ENCODE results near the gene LAMA3.
A peak's percentile ranks its signal among the peaks of the same experiment; 100 is the strongest.

The LAMA3 gene

GRCh38 chr18:23879126-23879525 lies 189.9 kb downstream of the LAMA3 start:
- DNase-seq (ENCODE audit: low spot score), result no peak

DNA sequence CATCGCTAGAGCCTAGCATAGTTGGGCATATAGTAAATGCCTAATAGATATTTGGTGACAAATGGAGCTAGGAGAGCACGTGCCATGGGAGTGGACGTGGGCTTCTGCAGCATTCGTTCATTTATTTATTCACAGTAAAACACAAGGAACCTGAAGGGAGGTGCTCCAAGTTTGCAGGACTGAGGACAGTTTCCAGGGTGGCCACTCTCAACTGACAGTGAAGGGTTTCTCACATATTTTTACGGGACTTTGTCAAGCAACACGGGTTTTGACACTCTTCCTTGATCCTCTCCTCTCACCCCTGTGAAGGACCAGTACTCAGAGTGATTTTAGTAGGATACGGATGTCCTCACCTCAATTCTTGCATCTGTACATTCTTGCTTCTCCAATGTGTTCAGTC lies 190.3 kb downstream of the LAMA3 start:
- no peak for DNase-seq (ENCODE audit: low spot score)

GRCh38 chr18:23879966-23880565 lies 190.8 kb downstream of the LAMA3 start:
- no peak for DNase-seq (ENCODE audit: low spot score)

DNA sequence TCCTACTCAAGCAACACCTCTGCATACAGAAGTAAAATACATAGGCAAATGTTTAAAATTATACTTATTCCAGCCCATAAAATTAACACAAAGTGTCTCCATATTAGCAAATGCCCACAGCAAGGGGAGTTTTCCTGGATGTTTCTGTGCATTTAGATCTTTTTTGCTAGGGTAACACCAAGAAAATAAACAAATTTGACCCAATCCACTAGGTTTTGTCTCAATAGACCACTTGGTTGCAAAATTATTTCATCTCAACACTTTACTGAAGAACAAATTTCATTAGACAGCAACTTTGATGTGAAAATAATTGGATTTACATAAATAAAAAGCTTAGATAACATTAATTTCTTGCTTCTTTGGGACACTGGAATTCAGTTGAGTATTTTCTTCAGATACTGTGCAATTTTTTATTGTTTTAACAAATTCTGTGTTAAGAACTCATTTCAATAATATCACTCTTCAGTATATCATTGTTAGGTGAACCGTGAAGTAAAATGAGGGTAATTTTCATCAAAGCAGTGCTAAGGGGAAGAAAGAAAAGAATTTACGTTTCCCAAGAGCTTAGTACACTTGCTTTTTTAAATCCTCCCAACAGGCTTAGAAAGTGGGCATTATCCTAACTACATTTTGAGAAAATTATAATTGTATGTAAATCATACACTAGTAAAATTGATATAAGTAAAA lies 191.8 kb downstream of the LAMA3 start:
- DNase-seq (ENCODE audit: low spot score), result no peak

- DNase-seq (ENCODE audit: low spot score), result no peak
Observed at GRCh38 chr18:23881778-23882177, 192.5 kb downstream of the LAMA3 start.

DNA sequence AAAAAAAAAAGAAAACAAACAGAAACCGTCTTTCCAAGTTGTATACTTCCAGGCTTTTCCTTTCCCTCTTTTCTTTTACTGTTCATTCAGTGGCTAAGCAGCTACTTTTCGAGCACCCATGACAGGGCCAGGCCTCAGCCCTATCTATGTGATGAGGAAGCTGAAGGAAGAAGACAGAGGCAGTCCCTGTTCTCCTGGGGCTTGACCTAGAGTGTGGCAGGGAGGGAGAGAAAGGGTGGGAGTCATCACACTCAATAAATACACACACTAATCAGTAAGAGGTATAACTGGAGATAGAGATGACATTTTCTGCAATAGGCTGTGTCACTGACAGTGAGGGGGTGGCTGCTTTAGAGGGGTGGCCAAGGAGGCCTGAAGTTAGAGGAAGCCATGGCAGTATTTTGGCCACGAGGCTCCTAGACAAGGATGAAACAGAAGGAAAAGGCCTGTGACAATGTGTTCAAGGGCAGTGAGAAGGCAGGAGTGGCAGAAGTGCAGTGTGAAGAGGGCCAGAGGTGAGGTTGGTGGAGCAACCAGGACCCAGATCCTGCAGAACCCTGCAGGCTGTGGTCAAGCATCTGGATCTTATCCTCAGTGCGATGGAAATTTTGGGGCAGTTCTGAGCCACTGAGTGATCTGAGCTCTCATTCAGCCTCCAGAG lies 193.5 kb downstream of the LAMA3 start:
- no peak for DNase-seq (ENCODE audit: low spot score)

DNA sequence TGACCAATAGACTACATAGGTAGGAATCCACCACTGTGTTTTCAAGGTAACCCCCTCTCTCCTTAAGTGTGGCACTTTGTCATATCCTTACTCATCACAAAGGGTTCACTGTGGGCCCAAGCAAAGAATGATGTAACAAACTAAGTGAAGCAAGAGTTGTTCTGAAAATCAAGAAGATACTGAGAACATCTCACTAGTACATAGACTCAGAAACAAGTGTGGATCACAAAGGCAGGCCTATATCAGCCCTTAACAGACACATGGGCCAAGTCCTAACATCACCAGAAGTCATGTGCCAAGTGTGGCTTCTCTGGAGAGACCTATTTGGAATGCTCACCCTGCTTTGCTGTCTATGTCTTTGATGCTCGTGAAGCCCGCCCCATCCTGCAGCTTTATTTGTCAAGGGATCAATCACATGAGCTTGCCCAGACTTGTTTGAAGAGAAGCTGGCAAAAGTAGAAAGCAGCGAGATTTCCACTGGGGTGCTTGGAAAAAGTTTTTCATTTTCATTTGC lies 194.1 kb downstream of the LAMA3 start:
- DNase-seq (ENCODE audit: low spot score), result no peak

DNA sequence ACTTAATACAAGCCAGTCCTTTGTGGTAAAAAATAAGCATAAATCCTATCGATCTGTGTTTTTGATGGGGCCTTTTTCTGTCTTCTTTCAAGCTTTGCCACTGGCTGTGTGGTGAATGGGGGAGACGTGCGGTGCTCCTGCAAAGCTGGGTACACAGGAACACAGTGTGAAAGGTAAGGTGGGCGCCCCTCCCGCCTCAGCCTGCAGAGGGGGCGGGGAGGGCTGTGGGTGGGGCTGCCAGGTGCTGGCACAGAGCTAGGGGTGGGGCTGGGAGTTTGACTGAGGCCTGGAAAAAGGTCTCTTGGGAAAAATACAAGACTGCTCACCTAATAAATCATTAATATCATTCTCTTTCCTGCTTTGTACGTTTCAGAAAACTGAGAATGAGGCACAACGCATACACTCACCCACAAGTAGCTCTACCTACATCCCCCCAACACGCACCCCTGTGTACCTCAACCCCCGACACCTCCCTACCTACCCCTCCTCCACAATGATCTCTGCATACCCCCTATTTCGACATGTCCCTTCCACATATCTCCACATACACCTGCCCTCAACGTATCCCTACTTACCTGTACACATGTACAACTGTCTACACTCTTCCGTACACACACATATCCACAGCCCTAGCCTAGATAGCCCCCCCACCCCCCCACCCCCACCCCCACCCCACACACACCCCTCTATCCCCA lies 195.6 kb downstream of the LAMA3 start:
- no peak for DNase-seq (ENCODE audit: low spot score)

DNA sequence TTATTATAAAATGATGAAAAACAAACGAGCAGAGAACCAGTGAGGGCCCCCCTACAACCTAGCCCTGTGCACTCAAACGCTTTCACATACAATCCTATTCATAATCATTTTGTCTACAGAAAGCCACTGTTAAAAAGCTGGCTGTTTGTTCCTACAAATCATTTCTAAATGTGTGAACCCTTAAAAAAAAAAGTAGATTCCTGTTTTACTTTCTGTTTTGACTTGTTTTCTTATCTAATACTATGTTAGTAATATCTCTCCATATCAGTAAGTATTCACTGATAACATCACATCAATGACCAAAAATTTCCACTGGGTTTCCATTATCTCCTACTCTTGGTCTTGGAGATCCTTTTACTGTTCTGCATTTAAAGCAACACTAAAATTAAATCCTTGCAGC lies 196.5 kb downstream of the LAMA3 start:
- DNase-seq (ENCODE audit: low spot score), result peak; percentile 48

DNA sequence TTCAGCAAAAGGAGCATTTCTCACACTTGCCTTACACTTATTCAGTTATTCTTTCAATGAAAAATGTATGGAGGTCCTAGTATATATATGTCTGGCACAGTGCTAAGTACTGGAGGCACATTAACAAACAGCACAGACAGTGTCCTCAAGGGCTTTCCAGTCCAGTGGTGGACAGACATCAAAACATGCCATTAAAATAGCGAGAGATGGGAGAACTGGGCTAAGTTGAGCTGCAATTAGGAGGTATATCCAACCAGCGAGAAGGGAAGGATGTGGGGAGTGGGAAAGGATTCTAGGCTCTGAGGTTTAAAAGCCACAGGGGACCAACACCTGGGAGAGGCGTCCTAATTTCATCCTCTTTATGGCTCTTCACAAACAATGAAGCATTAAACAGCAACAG lies 197.8 kb downstream of the LAMA3 start:
- no peak for DNase-seq (ENCODE audit: low spot score)

DNA sequence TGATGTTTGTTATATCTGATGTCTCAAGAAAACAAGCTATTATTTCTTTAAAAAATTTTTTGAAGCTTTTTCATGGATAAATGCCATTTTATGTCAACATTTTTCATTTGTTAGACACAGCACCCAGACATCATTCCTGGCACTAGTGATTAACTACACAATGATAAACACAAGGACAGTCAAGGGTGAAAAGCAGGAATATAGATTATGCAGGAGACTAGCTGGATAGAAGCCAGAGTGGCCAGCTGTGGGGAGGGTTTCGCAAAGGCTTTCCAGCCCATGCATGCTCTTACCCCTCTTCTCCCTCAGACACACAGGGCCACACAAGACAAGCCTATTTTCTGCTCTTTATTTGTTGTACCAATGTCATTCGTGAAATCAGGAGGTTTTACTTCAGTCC lies 198.2 kb downstream of the LAMA3 start:
- no peak for DNase-seq (ENCODE audit: low spot score)

- no peak for DNase-seq (ENCODE audit: low spot score)
Observed at GRCh38 chr18:23888881-23889280, 199.6 kb downstream of the LAMA3 start.

- no peak for DNase-seq (ENCODE audit: low spot score)
Observed at GRCh38 chr18:23889907-23890306, 200.7 kb downstream of the LAMA3 start.

DNA sequence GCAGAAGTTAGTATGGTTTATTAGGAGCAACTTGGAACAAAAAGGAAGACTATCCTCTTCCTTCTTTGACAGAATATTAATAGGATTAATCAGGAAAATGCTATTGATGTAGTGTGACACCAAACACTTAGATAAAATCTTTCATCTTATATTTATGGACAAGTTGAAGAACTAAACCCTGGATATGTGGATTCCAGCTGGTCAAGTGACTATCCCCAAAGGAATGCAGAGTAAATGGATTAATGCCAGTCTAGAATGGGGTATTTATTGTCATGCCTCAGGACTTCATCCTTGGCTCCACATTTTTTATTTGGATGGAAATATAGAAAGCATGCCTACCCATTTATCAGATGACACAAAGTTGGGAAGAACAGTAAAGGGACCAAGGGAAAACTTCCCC lies 201.3 kb downstream of the LAMA3 start:
- DNase-seq (ENCODE audit: low spot score), result no peak

GRCh38 chr18:23893653-23894052 lies 204.4 kb downstream of the LAMA3 start:
- no peak for DNase-seq (ENCODE audit: low spot score)

DNA sequence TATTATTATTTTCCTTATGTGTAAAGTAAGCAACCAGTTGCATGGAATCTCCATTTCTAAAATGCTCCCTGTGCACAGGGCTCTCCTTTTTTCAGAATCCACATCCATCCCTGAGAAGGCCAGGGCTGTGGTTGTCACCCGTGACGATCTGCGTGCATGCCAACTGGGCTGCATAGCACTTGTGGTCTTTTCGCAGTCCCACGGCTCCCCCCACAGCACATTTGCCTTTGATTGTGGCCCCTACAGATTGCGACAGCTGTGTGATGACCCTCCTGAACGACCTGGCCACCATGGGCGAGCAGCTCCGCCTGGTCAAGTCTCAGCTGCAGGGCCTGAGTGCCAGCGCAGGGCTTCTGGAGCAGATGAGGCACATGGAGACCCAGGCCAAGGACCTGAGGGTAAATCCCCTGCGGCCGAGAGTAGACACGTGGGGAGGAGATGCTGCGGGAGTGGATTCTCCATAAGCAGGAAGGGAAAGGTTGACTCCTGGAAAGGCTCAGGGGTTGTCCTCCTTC lies 205.5 kb downstream of the LAMA3 start:
- no peak for DNase-seq (ENCODE audit: low spot score)

- no peak for DNase-seq (ENCODE audit: low spot score)
Observed at GRCh38 chr18:23897291-23897690, 208.0 kb downstream of the LAMA3 start.

DNA sequence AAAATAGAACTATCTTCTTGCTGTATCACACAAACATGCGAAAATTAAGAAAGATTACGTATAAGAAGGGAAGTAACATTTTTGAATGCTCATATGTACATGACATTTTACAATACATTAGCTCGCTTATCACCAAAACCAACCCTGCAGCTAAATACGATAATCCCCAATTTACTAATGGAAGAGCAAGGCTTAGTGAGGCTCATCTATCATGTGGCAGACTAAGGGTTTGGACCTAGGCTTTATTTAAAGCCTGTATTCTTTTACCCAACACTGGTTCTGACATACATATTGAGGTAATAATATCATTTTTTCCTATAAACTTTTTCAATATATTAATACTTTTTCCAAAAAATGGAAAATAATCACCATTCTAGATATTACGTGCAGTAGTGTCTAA lies 208.5 kb downstream of the LAMA3 start:
- no peak for DNase-seq (ENCODE audit: low spot score)

DNA sequence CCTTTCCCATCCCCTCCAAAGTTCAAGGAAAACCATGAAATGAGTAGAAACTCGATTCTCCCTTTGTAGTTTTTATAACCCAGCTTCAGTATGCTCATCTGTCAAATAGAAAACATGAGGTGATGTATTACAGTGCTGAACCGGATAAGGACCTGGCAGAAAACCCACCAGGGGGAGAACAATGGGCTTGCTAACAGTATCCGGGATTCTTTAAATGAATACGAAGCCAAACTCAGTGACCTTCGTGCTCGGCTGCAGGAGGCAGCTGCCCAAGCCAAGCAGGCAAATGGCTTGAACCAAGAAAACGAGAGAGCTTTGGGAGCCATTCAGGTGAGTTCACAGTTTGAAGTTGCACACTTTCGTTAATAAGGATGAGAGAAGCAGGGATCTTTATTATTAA lies 211.7 kb downstream of the LAMA3 start:
- no peak for DNase-seq (ENCODE audit: low spot score)

DNA sequence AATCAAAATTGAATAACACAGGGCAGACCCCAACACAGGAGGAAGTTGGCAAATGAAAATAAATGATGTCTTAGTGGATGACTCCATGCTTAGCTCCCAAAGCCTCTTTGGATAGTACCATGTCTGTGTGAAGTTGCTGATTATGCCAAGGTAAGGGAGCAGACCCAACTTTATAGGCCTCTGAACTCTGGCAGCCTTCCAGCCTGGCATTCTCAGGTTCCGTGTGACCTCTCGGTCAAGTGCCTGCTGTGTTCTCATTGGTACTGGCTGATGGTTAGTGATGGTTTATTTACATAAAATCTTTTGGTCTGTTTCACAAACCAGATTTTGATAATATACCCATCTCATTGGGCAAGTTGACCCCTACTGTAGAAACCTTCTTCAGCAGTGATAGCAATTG lies 213.1 kb downstream of the LAMA3 start:
- no peak for DNase-seq (ENCODE audit: low spot score)

DNA sequence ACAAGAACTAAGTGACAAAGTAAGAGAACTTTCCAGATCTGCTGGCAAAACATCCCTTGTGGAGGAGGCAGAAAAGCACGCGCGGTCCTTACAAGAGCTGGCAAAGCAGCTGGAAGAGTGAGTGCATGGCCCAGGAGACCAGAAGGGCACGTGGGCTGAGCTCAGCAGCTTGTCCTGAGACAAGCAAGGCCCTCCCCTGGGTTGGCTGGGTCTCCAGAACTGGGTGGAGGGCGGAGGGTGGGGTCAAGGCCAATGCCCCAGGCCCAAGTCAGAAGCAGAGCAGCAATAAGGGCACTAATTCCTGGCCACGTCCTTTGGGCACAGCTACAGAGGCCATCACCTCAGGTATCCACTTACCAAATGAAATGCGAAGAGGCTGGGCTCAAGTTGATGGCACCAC lies 214.7 kb downstream of the LAMA3 start:
- no peak for DNase-seq (ENCODE audit: low spot score)

DNA sequence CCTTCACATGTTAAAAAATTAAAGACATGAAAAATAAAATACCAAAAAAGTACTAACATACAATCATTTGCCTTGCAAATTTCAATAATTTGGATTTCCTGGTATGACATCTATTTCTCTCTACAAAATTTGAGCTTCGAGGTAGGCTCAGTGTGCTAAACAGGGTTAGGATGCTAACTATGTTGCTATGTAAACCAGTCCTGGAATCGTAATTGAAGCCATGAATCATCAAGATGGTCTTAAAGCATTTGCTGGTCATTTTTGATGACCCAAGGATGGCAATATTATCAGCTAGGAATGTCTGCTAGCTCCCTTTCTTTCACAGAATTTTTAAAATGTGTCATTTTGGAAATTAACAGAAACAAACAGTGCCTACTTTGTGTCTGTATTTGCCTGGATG lies 217.4 kb downstream of the LAMA3 start:
- no peak for DNase-seq (ENCODE audit: low spot score)

- no peak for DNase-seq (ENCODE audit: low spot score)
Observed at GRCh38 chr18:23908827-23909226, 219.6 kb downstream of the LAMA3 start.

All from CD4-positive, alpha-beta T cell treated with Interleukin-2 at 100 ng/mL for 4 hours (primary cell).